Ectodermal cell (in vitro differentiated cells): ENCODE measurements around the gene MMAA.
"Not testable (repeated sequence)": the region's sequence is repeated elsewhere in the genome, so short reads cannot be mapped to it uniquely, and the experiment has no call there.

Experiments
- H3K27ac ChIP-seq: 2 replicates; pipeline ENCODE4 v1.7.0; 2013; ENCODE audit warnings: mild to moderate bottlenecking, low read depth, low read length; ENCODE audit not compliant: insufficient read depth, poor library complexity, severe bottlenecking
- H3K27me3 ChIP-seq: 2 replicates; pipeline ENCODE4 v1.7.0; 2013; ENCODE audit warnings: mild to moderate bottlenecking, low read length; ENCODE audit not compliant: insufficient read depth, control insufficient read depth, poor library complexity, severe bottlenecking
- H3K36me3 ChIP-seq: one replicate; pipeline ENCODE4 v1.7.0; 2013; ENCODE audit warnings: low read length; ENCODE audit not compliant: control insufficient read depth, insufficient read depth
- H3K4me1 ChIP-seq: one replicate; pipeline ENCODE4 v1.7.0; 2013; ENCODE audit warnings: low read length; ENCODE audit not compliant: control insufficient read depth, insufficient read depth
- H3K4me3 ChIP-seq: 2 replicates; pipeline ENCODE4 v1.7.0; 2013; ENCODE audit warnings: low read depth, low read length, control low read depth; ENCODE audit not compliant: insufficient read depth
- H3K9me3 ChIP-seq: 2 replicates; pipeline ENCODE4 v1.7.0; 2013; ENCODE audit warnings: mild to moderate bottlenecking, low read length, moderate library complexity; ENCODE audit not compliant: control insufficient read depth
- WGBS, 2 experiments: methylation state at CpG; one replicate each; pipeline ENCODE4 v1.1.7; 2013; ENCODE audit warnings: missing lambda C conversion rate in 2 of 2; 5-methylcytosine and 5-hydroxymethylcytosine counted together

MMAA gene

GRCh38 chr4:145679520-145679919 is 60.3 kb downstream of the MMAA start:
- Histone ChIP-seq H3K9me3 (no peaks in the 10 kb centered on the region), H3K36me3 (no peaks in the 10 kb centered on the region), H3K4me1 (no peaks in the 10 kb centered on the region), H3K27ac (peak overlapping the region; percentile 72), H3K27me3 (no peaks in the 10 kb centered on the region), H3K4me3 (no peak overlapping the region)
- 89 to 92% methylated on average over 1 of the region's 1 CpG for WGBS, 2 experiments

DNA sequence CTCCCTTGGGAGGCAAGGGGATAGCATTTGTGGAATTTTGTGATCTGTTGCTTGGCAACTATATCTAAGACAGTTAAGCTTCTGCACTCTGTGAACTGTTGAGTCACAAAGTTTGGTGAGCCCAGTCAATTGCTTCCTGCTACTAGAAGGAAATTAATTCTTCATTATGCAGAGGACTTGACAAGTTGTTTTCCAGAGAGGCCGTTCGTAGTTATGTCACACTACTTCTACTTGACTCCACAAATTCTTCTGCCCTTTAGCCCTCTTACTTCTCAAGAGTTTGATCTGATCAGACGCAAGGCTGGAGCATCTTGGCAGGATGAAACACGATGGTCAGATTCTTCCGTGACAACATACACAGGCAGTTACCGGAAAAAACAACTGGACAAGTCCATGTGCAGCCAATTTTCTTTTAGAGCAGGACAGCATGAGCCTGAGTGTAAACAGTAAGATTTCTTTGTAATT is 60.8 kb downstream of the MMAA start, which contains the start of gene C4orf51:
C4orf51 (plus strand) TSS at position 156 of the 465 bp plus-strand sequence; CDS start at position 214, 58 bp downstream.
- peak within 1 kb of the TSS; percentile 72 for H3K27ac ChIP-seq

DNA sequence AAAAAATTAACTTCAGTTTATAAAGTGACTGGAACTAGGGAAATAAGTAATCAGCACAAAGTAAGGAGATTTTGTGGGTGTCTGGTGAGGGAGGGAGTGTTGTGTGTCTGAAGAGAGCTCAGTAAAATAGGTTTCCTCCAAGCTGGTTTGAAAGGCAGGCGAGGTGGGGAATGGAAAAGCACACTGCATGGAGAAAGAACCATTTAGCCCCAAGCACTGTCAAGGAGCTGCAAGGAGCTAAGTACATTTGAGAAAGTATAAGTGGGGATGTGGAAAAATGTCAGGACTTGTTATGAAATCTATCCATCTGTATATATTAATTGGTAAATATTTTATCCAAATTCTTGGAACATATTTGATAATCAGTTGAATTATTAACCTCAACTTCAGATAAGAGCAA is 61.7 kb downstream of the MMAA start:
- Histone ChIP-seq H3K9me3 (no peaks in the 10 kb centered on the region), H3K36me3 (no peaks in the 10 kb centered on the region), H3K27ac (no peak overlapping the region), H3K27me3 (no peaks in the 10 kb centered on the region), H3K4me1 (no peaks in the 10 kb centered on the region), H3K4me3 (no peak overlapping the region)
- WGBS, 2 experiments = 92 to 93% methylated on average over 1 of the region's 1 CpG

More for the DNA sequence above, 60.8 kb downstream of the MMAA start, which contains the start of gene C4orf51:
- Histone ChIP-seq H3K4me3 (no peak within 1 kb of the TSS), H3K27me3 (no peaks in the 10 kb centered on the region), H3K36me3 (no peaks in the 10 kb centered on the region), H3K9me3 (no peaks in the 10 kb centered on the region), H3K4me1 (no peaks in the 10 kb centered on the region)
- 95% methylated on average over 6 of the region's 6 CpGs for WGBS, 2 experiments

DNA sequence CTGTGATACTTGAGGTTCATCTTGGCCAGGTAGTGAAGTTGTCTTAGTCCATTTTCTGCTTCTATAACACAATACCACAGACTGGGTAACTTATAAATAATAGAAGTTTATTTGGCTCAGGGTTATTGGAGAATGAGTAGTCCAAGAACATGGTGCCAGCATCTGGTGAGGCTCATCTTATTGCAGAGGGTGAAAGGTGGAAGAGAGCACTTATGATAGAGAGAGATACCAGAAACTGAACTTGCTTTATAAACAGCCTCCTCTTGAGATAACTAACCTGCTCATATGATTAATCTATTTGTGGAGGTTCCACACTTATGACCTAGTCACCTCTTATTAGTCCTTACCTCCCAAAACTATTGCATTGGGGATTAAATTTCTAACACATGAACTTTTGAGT is 62.3 kb downstream of the MMAA start:
- Histone ChIP-seq H3K36me3 (no peaks in the 10 kb centered on the region), H3K4me1 (no peaks in the 10 kb centered on the region), H3K9me3 (no peaks in the 10 kb centered on the region), H3K4me3 (no peak overlapping the region), H3K27me3 (no peaks in the 10 kb centered on the region), H3K27ac (no peak overlapping the region)

- H3K27me3 ChIP-seq = no peaks in the 10 kb centered on the region
- H3K4me3 ChIP-seq = no peak overlapping the region
- no peaks in the 10 kb centered on the region for H3K4me1 ChIP-seq
- no peaks in the 10 kb centered on the region for H3K36me3 ChIP-seq
- H3K9me3 ChIP-seq = no peaks in the 10 kb centered on the region
- no peak overlapping the region for H3K27ac ChIP-seq
- WGBS, 2 experiments = 88 to 100% methylated on average over 1 of the region's 1 CpG
Measured at GRCh38 chr4:145681956-145682355, 62.8 kb downstream of the MMAA start.

DNA sequence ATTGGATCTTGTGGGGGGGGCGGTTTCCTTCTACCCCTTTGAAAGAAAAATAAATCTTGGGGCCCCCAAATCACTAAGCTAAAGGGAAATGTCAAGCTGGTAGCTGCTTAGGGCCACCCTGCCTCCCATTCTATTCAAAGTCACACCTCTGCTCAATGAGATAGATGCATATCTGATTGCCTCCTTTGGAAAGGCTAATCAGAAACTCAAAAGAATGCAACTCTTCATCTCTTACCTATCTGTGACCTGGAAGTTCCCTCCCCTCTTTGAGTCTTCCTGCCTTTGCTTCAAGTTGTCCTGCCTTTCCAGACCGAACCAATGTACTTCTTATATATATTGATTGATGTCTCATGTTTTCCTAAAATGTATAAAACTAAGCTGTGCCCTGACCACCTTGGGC is 67.8 kb downstream of the MMAA start:
- Histone ChIP-seq H3K9me3 (no peaks in the 10 kb centered on the region), H3K4me1 (no peaks in the 10 kb centered on the region), H3K27me3 (no peaks in the 10 kb centered on the region), H3K4me3 (no peak overlapping the region), H3K27ac (no peak overlapping the region), H3K36me3 (no peaks in the 10 kb centered on the region)
- WGBS, 2 experiments = 83% methylated on average over 1 of the region's 2 CpGs; no CpG with 5 or more reads in 1 of the 2 experiments

DNA sequence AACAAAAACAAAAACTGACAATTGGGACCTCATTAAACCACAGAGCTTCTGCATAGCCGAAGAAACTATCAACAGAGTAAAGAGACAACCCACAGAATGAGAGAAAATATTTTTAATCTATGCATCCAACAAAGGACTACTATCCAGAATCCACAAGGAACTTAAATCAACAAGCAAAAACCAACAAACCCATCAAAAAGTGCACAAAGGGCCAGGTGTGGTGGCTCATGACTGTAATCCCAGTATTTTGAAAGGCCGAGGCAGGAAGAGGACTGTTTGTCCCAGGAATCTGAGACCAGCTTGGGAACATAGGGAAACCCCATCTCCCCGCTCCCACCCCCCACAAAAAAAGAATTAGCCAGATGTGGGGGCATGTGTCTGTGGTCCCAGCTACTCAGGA is 71.4 kb downstream of the MMAA start:
- Histone ChIP-seq H3K9me3 (peaks cover 2% of the 10 kb centered on the region), H3K4me1 (no peaks in the 10 kb centered on the region), H3K27ac (no peak overlapping the region), H3K4me3 (no peak overlapping the region), H3K27me3 (no peaks in the 10 kb centered on the region), H3K36me3 (no peaks in the 10 kb centered on the region)
- WGBS, 2 experiments = 89 to 96% methylated on average over 3 of the region's 3 CpGs

- H3K36me3 ChIP-seq, H3K27me3 ChIP-seq, H3K4me1 ChIP-seq, H3K27ac ChIP-seq, H3K9me3 ChIP-seq, H3K4me3 ChIP-seq: not testable (repeated sequence)
- WGBS, 2 experiments = 83 to 89% methylated on average over 1 to 2 of the region's 2 CpGs
Measured at GRCh38 chr4:145691416-145691815, 72.2 kb downstream of the MMAA start.

GRCh38 chr4:145694929-145695328 is 75.7 kb downstream of the MMAA start:
- Histone ChIP-seq H3K4me1 (no peaks in the 10 kb centered on the region), H3K9me3 (peaks cover 2% of the 10 kb centered on the region), H3K4me3 (no peak overlapping the region), H3K27me3 (no peaks in the 10 kb centered on the region), H3K36me3 (no peaks in the 10 kb centered on the region), H3K27ac (no peak overlapping the region)
- 97 to 100% methylated on average over 2 of the region's 2 CpGs for WGBS, 2 experiments

DNA sequence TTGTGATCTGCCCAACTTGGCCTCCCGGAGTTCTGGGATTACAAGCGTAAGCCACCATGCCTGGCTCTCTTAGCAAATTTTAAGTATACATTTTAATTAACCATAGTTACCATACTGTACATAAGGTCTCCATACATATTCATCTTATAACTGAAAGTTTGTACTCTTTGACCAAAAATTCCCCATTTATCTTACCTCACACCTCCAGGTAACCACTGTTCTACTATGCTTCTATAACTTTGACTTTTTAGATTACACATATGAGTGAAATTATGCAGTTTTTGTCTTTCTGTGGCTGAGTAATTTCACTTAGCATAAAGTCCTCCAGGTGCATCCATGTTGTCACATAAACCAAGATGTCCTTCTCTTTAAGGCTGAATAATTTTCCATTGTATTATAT is 78.1 kb downstream of the MMAA start:
- H3K36me3 ChIP-seq = no peaks in the 10 kb centered on the region
- no peak overlapping the region for H3K4me3 ChIP-seq
- 97 to 98% methylated on average over 2 of the region's 2 CpGs for WGBS, 2 experiments
- no peak overlapping the region for H3K27ac ChIP-seq
- peaks cover 2% of the 10 kb centered on the region for H3K9me3 ChIP-seq
- no peaks in the 10 kb centered on the region for H3K27me3 ChIP-seq
- H3K4me1 ChIP-seq = no peaks in the 10 kb centered on the region

- H3K4me1 ChIP-seq = no peaks in the 10 kb centered on the region
- no peaks in the 10 kb centered on the region for H3K36me3 ChIP-seq
- peaks cover 2% of the 10 kb centered on the region for H3K9me3 ChIP-seq
- no peaks in the 10 kb centered on the region for H3K27me3 ChIP-seq
- no peak overlapping the region for H3K27ac ChIP-seq
- 100% methylated on average over 2 of the region's 2 CpGs; no CpG with 5 or more reads in 1 of the 2 experiments for WGBS, 2 experiments
- H3K4me3 ChIP-seq = no peak overlapping the region
Measured at GRCh38 chr4:145698507-145698906, 79.3 kb downstream of the MMAA start.
